PFSK-1 (cell line): ENCODE results near the gene MAML1.

Experiments used
- FOXP2 ChIP-seq: optimal IDR thresholded peaks from 2 replicates; pipeline ENCODE3; 2011; ENCODE audit warnings: borderline replicate concordance, control low read depth, inconsistent platforms; ENCODE audit not compliant: insufficient read depth; ENCODE audit errors: extremely low read length, extremely low read depth
- POLR2AphosphoS5 ChIP-seq: IDR thresholded peaks from 2 replicates; pipeline ENCODE4 v1.6.1; 2012; ENCODE audit warnings: low read depth, mild to moderate bottlenecking, control low read depth, low read length, moderate library complexity
- SIN3A ChIP-seq: IDR thresholded peaks from 2 replicates; pipeline ENCODE4 v1.6.1; 2012; ENCODE audit warnings: mild to moderate bottlenecking, low read length, moderate library complexity, borderline replicate concordance; ENCODE audit not compliant: insufficient read depth
- TAF1 ChIP-seq: IDR thresholded peaks from 2 replicates; pipeline ENCODE4 v1.6.1; 2012; ENCODE audit warnings: low read length, control low read depth, borderline replicate concordance; ENCODE audit not compliant: insufficient read depth
- TF ChIP-seq, protein P1 (sequence below), 2 experiments: IDR thresholded peaks; 2 replicates each; pipeline versions ENCODE4 v1.6.1 to v1.8.0; 2011 to 2012; ENCODE audit warnings: low read depth in 2 of 2, low read length in 2 of 2, control low read depth in 1 of 2, inconsistent platforms in 1 of 2, mild to moderate bottlenecking in 1 of 2, moderate library complexity in 1 of 2; ENCODE audit not compliant: insufficient read depth in 1 of 2

Gene MAML1

DNA sequence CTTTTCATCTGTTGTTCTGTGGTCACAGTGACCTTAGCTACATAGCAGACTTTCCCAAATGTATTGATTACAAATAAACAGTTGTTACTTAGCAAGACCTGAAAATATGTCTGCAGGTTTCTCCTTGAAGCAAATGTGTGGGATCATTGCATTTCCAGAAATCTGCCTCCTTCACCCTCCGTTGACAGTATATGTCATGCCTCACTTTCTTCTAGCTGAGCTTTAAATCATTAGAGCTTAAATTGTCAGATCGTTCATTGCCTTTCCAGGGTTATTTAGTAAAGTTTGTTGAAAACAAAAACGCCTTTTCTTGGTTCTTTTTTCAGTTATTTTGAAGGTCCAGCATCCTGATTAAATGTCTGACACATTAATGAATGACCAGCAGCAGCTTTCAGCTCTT is 2.3 kb upstream of the MAML1 start:
- TF ChIP-seq POLR2AphosphoS5, result no peak
- no peak for TF ChIP-seq TAF1
- TF ChIP-seq, protein P1, sequence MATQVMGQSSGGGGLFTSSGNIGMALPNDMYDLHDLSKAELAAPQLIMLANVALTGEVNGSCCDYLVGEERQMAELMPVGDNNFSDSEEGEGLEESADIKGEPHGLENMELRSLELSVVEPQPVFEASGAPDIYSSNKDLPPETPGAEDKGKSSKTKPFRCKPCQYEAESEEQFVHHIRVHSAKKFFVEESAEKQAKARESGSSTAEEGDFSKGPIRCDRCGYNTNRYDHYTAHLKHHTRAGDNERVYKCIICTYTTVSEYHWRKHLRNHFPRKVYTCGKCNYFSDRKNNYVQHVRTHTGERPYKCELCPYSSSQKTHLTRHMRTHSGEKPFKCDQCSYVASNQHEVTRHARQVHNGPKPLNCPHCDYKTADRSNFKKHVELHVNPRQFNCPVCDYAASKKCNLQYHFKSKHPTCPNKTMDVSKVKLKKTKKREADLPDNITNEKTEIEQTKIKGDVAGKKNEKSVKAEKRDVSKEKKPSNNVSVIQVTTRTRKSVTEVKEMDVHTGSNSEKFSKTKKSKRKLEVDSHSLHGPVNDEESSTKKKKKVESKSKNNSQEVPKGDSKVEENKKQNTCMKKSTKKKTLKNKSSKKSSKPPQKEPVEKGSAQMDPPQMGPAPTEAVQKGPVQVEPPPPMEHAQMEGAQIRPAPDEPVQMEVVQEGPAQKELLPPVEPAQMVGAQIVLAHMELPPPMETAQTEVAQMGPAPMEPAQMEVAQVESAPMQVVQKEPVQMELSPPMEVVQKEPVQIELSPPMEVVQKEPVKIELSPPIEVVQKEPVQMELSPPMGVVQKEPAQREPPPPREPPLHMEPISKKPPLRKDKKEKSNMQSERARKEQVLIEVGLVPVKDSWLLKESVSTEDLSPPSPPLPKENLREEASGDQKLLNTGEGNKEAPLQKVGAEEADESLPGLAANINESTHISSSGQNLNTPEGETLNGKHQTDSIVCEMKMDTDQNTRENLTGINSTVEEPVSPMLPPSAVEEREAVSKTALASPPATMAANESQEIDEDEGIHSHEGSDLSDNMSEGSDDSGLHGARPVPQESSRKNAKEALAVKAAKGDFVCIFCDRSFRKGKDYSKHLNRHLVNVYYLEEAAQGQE (IDR thresholded peaks at IDR 0.05; ENCODE audit: insufficient read depth in 1 of 2, low read depth in 2 of 2, low read length in 2 of 2), result no peak
- no peak for TF ChIP-seq SIN3A
- TF ChIP-seq FOXP2, result no peak

DNA sequence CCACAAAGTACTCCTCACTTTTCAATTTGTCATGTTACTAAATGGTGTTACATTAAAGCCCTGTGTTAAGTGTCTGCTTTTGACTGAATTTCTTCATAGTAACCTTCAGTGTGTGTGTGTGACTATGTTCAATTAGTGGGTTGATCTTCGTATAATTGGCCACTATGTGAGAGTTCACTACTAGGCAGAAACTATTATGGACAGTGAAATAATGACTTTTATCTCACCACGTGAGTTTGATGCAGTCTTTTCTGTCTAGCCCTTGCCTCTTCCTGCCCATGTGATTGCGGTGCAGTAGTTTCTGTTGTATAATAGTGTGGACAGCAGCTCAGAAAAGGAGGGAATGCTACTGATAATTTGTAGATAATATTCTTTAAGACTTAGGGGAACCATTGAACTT is 1.8 kb upstream of the MAML1 start:
- no peak for TF ChIP-seq TAF1
- TF ChIP-seq, protein P1 (IDR thresholded peaks at IDR 0.05; ENCODE audit: insufficient read depth in 1 of 2, low read depth in 2 of 2, low read length in 2 of 2), result no peak
- no peak for TF ChIP-seq POLR2AphosphoS5
- no peak for TF ChIP-seq SIN3A
- TF ChIP-seq FOXP2, result no peak

DNA sequence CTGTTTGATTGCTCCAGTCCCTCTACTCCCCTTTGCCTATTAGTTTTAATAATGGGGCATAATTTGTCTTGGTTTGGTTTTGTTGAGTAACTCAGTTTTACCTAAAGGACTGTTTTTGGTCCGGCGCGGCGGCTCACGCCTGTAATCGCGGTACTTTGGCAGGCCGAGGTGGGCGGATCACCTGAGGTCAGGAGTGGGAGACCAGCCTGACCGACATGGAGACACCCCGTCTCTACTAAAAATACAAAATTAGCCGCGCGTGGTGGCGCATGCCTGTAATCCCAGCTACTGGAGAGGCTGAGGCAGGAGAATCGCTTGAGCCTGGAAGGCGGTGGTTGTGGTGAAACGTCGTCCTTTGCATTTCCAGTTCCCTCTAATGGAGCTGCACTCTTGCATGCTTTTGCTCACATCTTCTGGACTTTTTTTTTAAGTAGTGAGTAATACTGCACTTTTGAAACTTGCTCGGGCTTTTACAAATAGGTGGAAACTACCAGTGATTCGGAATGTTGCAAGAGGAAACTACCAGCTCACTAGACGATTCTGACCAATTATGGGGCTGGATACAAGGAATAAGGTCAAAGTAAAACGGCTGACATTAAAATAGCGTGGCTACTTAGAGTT is 721 bp upstream of the MAML1 start:
- no peak for TF ChIP-seq TAF1
- TF ChIP-seq, protein P1 (IDR thresholded peaks at IDR 0.05; ENCODE audit: insufficient read depth in 1 of 2, low read depth in 2 of 2, low read length in 2 of 2), result no peak
- TF ChIP-seq POLR2AphosphoS5, result peak; percentile 13; the same call in 1 of the 2 replicates
- no peak for TF ChIP-seq FOXP2
- TF ChIP-seq SIN3A, result no peak

DNA sequence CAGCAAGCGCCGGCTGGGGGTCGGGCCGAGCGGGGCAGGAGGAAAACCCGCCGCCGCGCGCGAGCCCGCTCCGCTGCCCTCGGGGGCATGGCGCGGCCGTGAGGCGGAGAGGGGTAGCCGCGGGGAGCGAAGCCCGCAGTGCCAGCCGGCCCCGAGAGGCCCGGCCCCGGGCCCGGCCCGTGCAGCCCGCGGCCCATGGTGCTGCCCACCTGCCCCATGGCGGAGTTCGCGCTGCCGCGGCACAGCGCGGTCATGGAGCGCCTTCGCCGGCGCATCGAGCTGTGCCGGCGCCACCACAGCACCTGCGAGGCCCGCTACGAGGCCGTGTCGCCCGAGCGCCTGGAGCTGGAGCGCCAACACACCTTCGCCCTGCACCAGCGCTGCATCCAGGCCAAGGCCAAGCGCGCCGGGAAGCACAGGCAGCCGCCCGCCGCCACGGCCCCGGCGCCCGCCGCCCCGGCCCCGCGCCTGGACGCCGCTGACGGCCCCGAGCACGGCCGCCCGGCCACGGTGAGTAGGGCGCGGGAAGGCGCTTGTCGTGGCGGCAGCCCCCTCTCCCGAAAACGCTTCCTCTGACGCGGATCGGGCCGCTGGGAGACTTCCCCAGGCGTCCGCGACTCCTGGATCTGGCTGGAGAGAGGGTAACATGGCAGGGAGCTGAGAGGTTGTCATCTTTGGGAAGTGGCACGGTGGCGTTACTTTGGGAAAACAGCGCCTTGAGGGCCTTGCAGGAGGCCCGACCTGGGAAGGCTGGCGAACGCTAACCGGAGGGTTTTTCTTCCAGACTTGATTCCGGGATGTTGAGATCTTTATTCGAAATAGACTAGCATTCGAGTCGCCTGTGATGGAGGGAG is 523 bp downstream of the MAML1 start:
- TF ChIP-seq, protein P1 (IDR thresholded peaks at IDR 0.05; ENCODE audit: insufficient read depth in 1 of 2, low read depth in 2 of 2, low read length in 2 of 2), result no peak
- TF ChIP-seq FOXP2 (no peak), TAF1 (no peak), SIN3A (no peak), POLR2AphosphoS5 (no peak)
